ENCODE results near the gene KDM4B. TPM values are rescaled to one million over a fixed set of nuclear protein-coding genes. Genes with fewer than 3 reads are reported as not detected.

Gene KDM4B
- polyA plus RNA-seq, 1 donor from 2014 or later, result 78.2 TPM

DNA sequence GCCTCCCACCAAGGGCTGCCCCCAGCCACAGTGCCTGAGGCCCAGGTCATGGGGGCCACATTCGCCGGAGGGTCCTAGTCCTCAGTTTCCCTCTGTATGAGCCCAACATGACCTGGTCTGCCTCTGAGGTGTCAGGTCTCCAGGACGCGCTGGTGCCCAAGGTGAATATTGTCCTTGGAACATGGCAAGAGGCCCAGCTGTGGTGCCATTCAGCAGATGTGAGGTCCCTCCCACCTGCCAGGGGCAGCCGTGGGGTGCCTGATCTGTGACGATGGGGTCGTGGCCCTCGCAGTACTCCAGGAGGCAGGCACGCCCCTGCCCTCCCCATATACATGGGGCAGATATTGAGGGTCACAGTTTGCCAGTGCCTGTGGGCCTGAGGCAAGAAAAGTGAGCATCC lies 151.9 kb downstream of the KDM4B start:
- H3K36me3 Mint-ChIP-seq, result peaks cover 6% of the 10 kb centered on the region
- peak overlapping the region in 2 of 3 donors; percentile 67 to 78 for H3K27ac Mint-ChIP-seq
- peak overlapping the region in 1 of 4 donors; percentile 78 for H3K4me3 Mint-ChIP-seq
- no peaks in the 10 kb centered on the region for H3K27me3 Mint-ChIP-seq
- H3K4me1 Mint-ChIP-seq, result peaks cover 12 to 23% (median 17%) of the 10 kb centered on the region in 3 donors
- H3K9me3 Mint-ChIP-seq, result no peaks in the 10 kb centered on the region

GRCh38 chr19:5121266-5122120 lies 152.6 kb downstream of the KDM4B start:
- Mint-ChIP-seq H3K27me3 (no peaks in the 10 kb centered on the region), H3K9me3 (no peaks in the 10 kb centered on the region), H3K27ac (peak overlapping the region in 2 of 3 donors; percentile 67 to 78), H3K36me3 (peaks cover 4% of the 10 kb centered on the region), H3K4me3 (peak overlapping the region in 3 of 4 donors; percentile 50 to 78 (median 76)), H3K4me1 (peaks cover 13 to 23% (median 19%) of the 10 kb centered on the region in 3 donors)

DNA sequence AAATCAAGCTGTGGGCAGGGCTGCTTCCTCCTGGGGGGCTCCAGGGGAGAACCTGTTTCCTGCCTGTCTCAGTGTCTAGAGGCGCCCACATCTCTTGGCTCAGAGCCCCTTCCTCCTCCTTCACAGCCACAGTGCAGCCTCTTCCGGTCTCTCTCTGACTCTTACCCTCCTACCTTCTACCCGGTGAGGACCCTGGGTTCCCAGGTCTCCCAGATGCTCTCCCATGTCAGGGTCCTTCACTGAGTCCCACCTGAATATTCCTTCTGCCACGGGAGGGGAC lies 153.1 kb downstream of the KDM4B start:
- H3K9me3 Mint-ChIP-seq, result no peaks in the 10 kb centered on the region
- peaks cover 16 to 23% (median 19%) of the 10 kb centered on the region in 3 donors for H3K4me1 Mint-ChIP-seq
- no peaks in the 10 kb centered on the region for H3K27me3 Mint-ChIP-seq
- peak overlapping the region; percentile 67 to 84 (median 82) for H3K27ac Mint-ChIP-seq
- H3K36me3 Mint-ChIP-seq, result peaks cover 4% of the 10 kb centered on the region
- peak overlapping the region in 2 of 4 donors; percentile 38 to 76 for H3K4me3 Mint-ChIP-seq

DNA sequence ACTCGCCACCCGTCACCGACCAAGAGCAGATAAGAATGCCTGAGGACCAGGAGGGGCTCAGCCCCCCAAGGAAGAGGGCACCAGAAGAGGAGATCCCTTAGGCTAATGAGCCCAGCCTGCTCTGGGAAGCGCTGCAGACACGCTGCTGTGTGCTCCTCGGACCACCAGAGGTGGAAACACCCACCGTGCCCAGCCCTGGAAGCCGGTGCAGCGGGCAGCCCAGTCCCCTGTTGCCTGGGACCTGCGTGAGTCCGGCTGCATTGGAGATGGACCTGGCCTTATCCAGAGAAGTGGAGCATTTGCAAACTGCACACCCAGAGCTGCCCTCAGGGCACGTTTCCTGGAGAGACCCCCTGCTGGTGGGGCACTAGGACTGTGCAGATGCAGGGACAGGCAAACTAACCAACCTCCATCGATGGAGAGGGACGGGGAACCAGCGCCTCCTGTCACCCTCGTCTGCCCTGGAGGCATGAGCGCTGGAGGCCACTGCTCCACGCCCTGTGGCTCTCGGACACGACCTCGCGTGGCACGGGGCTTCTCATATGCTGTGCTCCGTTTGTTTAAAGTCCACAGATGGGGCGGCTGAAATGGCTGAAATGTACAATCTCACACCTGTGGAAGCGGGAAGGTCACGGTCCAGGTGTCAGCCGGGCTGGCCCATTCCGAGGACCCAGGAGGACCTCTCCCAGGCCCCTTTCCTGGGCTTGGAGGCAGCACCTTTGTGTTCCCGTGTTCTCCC lies 153.9 kb downstream of the KDM4B start:
- peak overlapping the region; percentile 80 to 84 (median 82) for H3K27ac Mint-ChIP-seq
- H3K4me3 Mint-ChIP-seq, result peak overlapping the region in 1 of 4 donors; percentile 38
- H3K36me3 Mint-ChIP-seq, result peaks cover 4% of the 10 kb centered on the region
- H3K27me3 Mint-ChIP-seq, result no peaks in the 10 kb centered on the region
- H3K9me3 Mint-ChIP-seq, result no peaks in the 10 kb centered on the region
- peaks cover 19 to 23% (median 20%) of the 10 kb centered on the region in 3 donors for H3K4me1 Mint-ChIP-seq

- Mint-ChIP-seq H3K27ac (peak overlapping the region in 2 of 3 donors; percentile 35 to 80), H3K9me3 (no peaks in the 10 kb centered on the region), H3K4me1 (peaks cover 21 to 23% (median 23%) of the 10 kb centered on the region in 3 donors), H3K27me3 (no peaks in the 10 kb centered on the region), H3K36me3 (peaks cover 4% of the 10 kb centered on the region), H3K4me3 (peak overlapping the region in 1 of 4 donors; percentile 74)
Observed at GRCh38 chr19:5123646-5124045, 154.7 kb downstream of the KDM4B start.

DNA sequence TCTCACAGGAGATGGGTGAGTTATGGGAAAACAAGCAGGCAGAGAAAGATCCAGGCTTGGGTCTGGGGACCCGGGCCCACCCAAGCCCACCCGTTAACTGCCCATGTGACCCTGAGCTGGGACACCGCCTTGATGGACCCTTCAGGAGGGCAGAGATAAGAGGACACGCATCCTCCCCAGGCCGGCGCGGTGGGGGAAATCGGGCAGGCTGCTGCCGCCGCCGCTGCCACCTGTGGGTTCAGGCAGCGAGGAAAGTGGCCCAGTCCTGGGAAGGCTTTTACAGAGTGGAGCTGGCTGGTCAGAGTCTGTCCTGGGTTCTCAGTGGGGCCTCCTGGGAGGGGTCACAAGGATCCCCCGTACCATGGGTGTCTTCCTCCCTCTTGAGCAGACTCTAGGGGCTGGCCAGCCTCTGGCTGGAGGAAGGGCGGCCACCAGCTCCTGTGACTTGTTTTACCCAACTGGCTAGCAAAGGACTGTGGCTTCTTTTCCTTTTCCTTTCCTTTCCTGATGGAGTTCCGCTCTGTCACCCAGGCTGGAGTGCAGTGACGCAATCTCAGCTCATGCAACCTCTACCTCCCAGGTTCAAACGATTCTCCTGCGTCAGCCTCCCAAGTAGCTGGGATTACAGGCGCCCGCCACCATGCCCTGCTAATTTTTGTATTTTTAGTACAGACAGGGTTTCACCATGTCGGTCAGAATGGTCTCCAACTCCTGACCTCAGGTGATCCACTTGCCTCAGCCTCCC lies 155.4 kb downstream of the KDM4B start:
- H3K4me3 Mint-ChIP-seq, result peak overlapping the region in 2 of 4 donors; percentile 41 to 57
- H3K36me3 Mint-ChIP-seq, result peaks cover 4% of the 10 kb centered on the region
- H3K27me3 Mint-ChIP-seq, result no peaks in the 10 kb centered on the region
- peak overlapping the region in 1 of 3 donors; percentile 95 for H3K27ac Mint-ChIP-seq
- H3K4me1 Mint-ChIP-seq, result peaks cover 21 to 25% (median 23%) of the 10 kb centered on the region in 3 donors
- no peaks in the 10 kb centered on the region for H3K9me3 Mint-ChIP-seq

DNA sequence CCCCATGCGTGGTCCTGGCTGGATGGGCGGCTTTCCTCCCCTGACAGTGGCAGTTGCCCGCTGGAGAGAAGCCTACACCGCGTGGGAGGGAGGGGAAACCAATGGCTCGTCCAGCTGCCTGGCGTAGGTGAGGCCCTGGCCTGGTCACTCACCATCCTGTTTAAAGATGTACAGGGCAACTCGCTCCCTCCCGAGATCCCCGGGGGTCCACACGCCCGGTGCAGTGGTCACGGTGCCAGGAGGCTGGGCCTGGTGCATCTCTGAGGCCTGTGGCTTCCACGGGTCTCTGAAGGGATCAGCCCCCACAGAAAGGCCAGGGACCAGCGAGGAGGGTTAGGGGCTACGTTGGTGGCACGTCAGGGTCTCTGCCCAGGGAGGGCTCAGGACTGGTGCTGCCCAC lies 156.5 kb downstream of the KDM4B start:
- Mint-ChIP-seq H3K4me1 (peaks cover 26 to 33% (median 28%) of the 10 kb centered on the region in 3 donors), H3K4me3 (peak overlapping the region in 1 of 4 donors; percentile 57), H3K9me3 (no peaks in the 10 kb centered on the region), H3K27ac (peak overlapping the region; percentile 76 to 95 (median 89)), H3K27me3 (peaks cover 2% of the 10 kb centered on the region), H3K36me3 (peaks cover 2% of the 10 kb centered on the region)

GRCh38 chr19:5125797-5126497 lies 157.0 kb downstream of the KDM4B start:
- peaks cover 28 to 37% (median 31%) of the 10 kb centered on the region in 3 donors for H3K4me1 Mint-ChIP-seq
- peaks cover 2% of the 10 kb centered on the region for H3K27me3 Mint-ChIP-seq
- H3K27ac Mint-ChIP-seq, result peak overlapping the region in 2 of 3 donors; percentile 98
- H3K36me3 Mint-ChIP-seq, result peaks cover 2% of the 10 kb centered on the region
- H3K9me3 Mint-ChIP-seq, result no peaks in the 10 kb centered on the region
- H3K4me3 Mint-ChIP-seq, result peak overlapping the region in 1 of 4 donors; percentile 84

- H3K9me3 Mint-ChIP-seq, result no peaks in the 10 kb centered on the region
- H3K27me3 Mint-ChIP-seq, result peaks cover 2% of the 10 kb centered on the region
- peaks cover 26 to 32% (median 27%) of the 10 kb centered on the region in 3 donors for H3K4me1 Mint-ChIP-seq
- H3K27ac Mint-ChIP-seq, result peak overlapping the region; percentile 95 to 98 (median 98)
- H3K4me3 Mint-ChIP-seq, result peak overlapping the region; percentile 38 to 92 (median 86)
- H3K36me3 Mint-ChIP-seq, result peaks cover 3% of the 10 kb centered on the region
Observed at GRCh38 chr19:5126498-5127223, 157.7 kb downstream of the KDM4B start.

DNA sequence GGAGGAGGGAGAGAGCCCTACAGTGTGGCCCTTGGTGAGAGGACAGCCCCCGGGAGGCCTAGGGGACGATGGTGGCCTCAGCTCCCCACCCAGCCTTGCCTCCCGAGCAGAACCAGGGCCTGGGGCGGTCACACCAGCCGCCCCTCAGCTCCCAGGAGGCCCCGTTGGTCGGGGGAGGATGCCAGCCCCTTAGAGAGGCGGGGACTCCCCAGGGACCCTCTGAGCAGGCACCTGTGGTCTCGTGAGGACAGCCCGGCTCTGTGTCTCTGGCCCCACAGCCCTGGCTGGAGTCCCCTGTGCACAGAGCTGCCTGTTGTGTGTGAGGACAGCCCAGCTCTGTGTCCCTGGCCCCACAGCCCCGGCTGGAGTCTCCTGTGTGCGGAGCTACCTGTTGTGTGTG lies 158.8 kb downstream of the KDM4B start:
- H3K4me1 Mint-ChIP-seq, result peaks cover 18 to 31% (median 26%) of the 10 kb centered on the region in 3 donors
- peaks cover 5% of the 10 kb centered on the region for H3K36me3 Mint-ChIP-seq
- H3K4me3 Mint-ChIP-seq, result peak overlapping the region; percentile 61 to 92 (median 86)
- H3K27me3 Mint-ChIP-seq, result peaks cover 2% of the 10 kb centered on the region
- H3K27ac Mint-ChIP-seq, result peak overlapping the region; percentile 95 to 98 (median 98)
- H3K9me3 Mint-ChIP-seq, result no peaks in the 10 kb centered on the region

DNA sequence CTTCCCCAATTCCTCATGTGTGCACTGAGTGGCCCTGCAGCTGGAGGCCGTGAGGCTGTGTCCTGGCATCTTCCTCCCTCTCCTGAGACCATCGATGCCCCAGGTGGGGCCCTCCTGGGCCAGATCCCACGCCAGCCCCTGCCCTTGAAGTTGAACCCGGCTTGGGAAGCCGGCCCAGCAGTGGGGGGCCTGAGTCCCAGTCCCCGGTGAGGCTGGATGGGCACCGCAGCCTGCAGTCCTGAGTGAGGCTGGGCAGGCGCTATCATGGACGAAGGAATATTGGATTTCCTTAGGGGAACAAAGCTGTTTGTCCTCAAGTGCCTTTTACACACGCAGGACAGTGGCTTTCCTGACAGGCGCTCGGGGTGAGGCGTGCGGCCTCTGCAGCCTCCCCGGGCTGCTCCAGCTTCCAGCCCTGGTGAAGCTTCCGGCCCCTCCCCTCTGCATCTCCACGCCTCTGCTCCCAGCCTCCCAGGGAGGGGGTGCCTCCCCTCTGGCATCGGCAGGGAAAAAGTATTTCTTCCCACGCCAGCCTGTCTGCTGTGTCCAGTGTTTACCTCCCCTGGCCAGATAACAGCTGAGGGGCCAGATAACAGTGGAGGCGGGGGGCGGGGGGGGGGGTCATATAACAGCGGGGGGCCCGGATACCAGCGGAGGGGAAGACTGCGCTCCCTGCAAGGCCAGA lies 159.5 kb downstream of the KDM4B start:
- H3K27me3 Mint-ChIP-seq, result peaks cover 2% of the 10 kb centered on the region
- H3K4me3 Mint-ChIP-seq, result peak overlapping the region; percentile 61 to 92 (median 86)
- H3K4me1 Mint-ChIP-seq, result peaks cover 18 to 32% (median 26%) of the 10 kb centered on the region in 3 donors
- peaks cover 5% of the 10 kb centered on the region for H3K36me3 Mint-ChIP-seq
- peak overlapping the region; percentile 95 to 100 (median 98) for H3K27ac Mint-ChIP-seq
- no peaks in the 10 kb centered on the region for H3K9me3 Mint-ChIP-seq

- H3K4me3 Mint-ChIP-seq, result peak overlapping the region in 3 of 4 donors; percentile 75 to 88 (median 76)
- H3K9me3 Mint-ChIP-seq, result no peaks in the 10 kb centered on the region
- peaks cover 2% of the 10 kb centered on the region for H3K27me3 Mint-ChIP-seq
- peak overlapping the region; percentile 98 to 100 (median 99) for H3K27ac Mint-ChIP-seq
- peaks cover 18 to 34% (median 23%) of the 10 kb centered on the region in 3 donors for H3K4me1 Mint-ChIP-seq
- peaks cover 5% of the 10 kb centered on the region for H3K36me3 Mint-ChIP-seq
Observed at GRCh38 chr19:5128936-5129389, 160.1 kb downstream of the KDM4B start.

DNA sequence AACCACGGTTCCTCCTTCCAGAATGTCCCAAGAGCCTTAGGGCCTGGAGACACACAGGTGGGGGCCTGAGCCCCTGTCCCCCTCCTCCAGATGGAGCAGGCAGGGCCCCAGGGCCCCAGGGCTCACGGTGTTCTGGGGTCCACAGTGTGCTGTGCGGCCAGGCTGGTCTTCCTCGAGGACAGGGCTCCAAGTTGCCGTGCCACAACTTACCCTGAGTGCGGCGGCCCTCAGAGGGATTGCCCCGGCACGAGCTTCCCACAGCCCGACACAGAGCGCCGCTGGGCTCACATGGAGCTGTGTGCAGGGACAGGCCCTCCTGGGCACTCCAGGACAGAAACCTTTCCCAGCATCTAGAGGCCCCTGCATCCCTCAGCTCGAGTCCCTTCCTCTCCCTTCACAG lies 160.8 kb downstream of the KDM4B start:
- Mint-ChIP-seq H3K27ac (peak overlapping the region; percentile 98 to 100 (median 99)), H3K27me3 (peaks cover 2% of the 10 kb centered on the region), H3K9me3 (no peaks in the 10 kb centered on the region), H3K4me3 (peak overlapping the region; percentile 87 to 99 (median 90)), H3K36me3 (peaks cover 5% of the 10 kb centered on the region), H3K4me1 (peaks cover 18 to 38% (median 26%) of the 10 kb centered on the region in 3 donors)

All from IgD-negative memory B cell (primary cell).